DOHH2 (cell line): ENCODE data around the gene PPL.

Experiments
- H3F3A ChIP-seq: fragments of 200-600 bp; sonication (generic), shearing (Covaris generic); 2 replicates; pipeline ENCODE4 v1.6.0; 2016; ENCODE audit warnings: antibody characterized with exemption, mild to moderate bottlenecking; ENCODE audit not compliant: control insufficient read depth, insufficient read depth
- H3K27ac ChIP-seq: fragments of 200-600 bp; sonication (generic); 2 replicates; pipeline ENCODE4 v1.5.1; 2014; ENCODE audit warnings: low read depth, mild to moderate bottlenecking, low read length, moderate library complexity
- H3K27me3 ChIP-seq: fragments of 200-600 bp; sonication (generic); 2 replicates; pipeline ENCODE4 v1.6.1; 2014; ENCODE audit warnings: mild to moderate bottlenecking, low read length, mixed read lengths; ENCODE audit not compliant: control insufficient read depth
- H3K36me3 ChIP-seq: fragments of 200-600 bp; sonication (generic); 2 replicates; pipeline ENCODE4 v1.6.1; 2014; ENCODE audit warnings: mild to moderate bottlenecking, low read length, moderate library complexity, mixed read lengths; ENCODE audit not compliant: control insufficient read depth
- H3K4me1 ChIP-seq: fragments of 200-600 bp; sonication (generic); 2 replicates; pipeline ENCODE4 v1.6.1; 2014; ENCODE audit warnings: mild to moderate bottlenecking, low read length, mixed read lengths; ENCODE audit not compliant: control insufficient read depth
- H3K4me2 ChIP-seq: fragments of 200-600 bp; sonication (generic); 2 replicates; pipeline ENCODE4 v1.6.0; 2014; ENCODE audit warnings: mild to moderate bottlenecking, low read length, moderate library complexity
- H3K4me3 ChIP-seq: fragments of 200-600 bp; sonication (generic); 2 replicates; pipeline ENCODE4 v1.5.1; 2014; ENCODE audit warnings: mild to moderate bottlenecking, low read length, mixed read lengths
- H3K79me2 ChIP-seq: fragments of 200-600 bp; sonication (generic); 2 replicates; pipeline ENCODE4 v1.6.1; 2014; ENCODE audit warnings: mild to moderate bottlenecking, low read length, mixed read lengths; ENCODE audit not compliant: control insufficient read depth
- H3K9me2 ChIP-seq: fragments of 200-600 bp; sonication (generic); replicated peaks from 2 replicates; pipeline ENCODE4 v1.6.1; 2014; ENCODE audit warnings: mild to moderate bottlenecking, low read length, mixed read lengths; ENCODE audit not compliant: control insufficient read depth
- H3K9me3 ChIP-seq: fragments of 200-600 bp; sonication (generic); 2 replicates; pipeline ENCODE4 v1.6.1; 2014; ENCODE audit warnings: antibody characterized with exemption, low read length, mixed read lengths; ENCODE audit not compliant: control insufficient read depth, insufficient read depth
- H4K20me1 ChIP-seq: fragments of 200-600 bp; sonication (generic); 2 replicates; pipeline ENCODE4 v1.6.0; 2014; ENCODE audit warnings: low read depth, mild to moderate bottlenecking, antibody characterized with exemption, low read length, moderate library complexity; ENCODE audit not compliant: control insufficient read depth, insufficient read depth
- CTCF ChIP-seq: fragments of 200-600 bp; sonication (generic); IDR thresholded peaks from one replicate; pipeline ENCODE4 v1.5.1; 2014; ENCODE audit warnings: antibody characterized with exemption, mild to moderate bottlenecking, low read depth, low read length; ENCODE audit not compliant: poor library complexity, severe bottlenecking
- EZH2phosphoT487 ChIP-seq: fragments of 200-600 bp; sonication (generic); IDR thresholded peaks from 2 replicates; pipeline ENCODE4 v1.6.1; 2017; ENCODE audit warnings: borderline replicate concordance, mild to moderate bottlenecking, antibody characterized with exemption, low read length, moderate library complexity, mixed read lengths

PPL gene

GRCh38 chr16:4846901-4847773 is 89.8 kb downstream of the PPL start, which contains the start of the genes GLYR1 and UBN1:
Gene GLYR1, minus strand, starts transcription at chr16:4847288. Its CDS starts 23 bp downstream, at chr16:4847265.
Gene UBN1, plus strand, starts transcription at chr16:4847481. Its CDS starts 5,437 bp downstream, at chr16:4852918.
- Histone ChIP-seq H3K27me3 (no peaks in the 10 kb centered on the region), H3F3A (0 out of 2 replicates have a peak, but pooled peaks cover 2% of the 10 kb centered on the region), H3K27ac (peak within 1 kb of the TSS; percentile 53), H3K9me3 (no peaks in the 10 kb centered on the region), H3K4me1 (peaks cover 38% of the 10 kb centered on the region), H3K4me3 (peak within 1 kb of the TSS; percentile 91), H3K36me3 (peaks cover 55% of the 10 kb centered on the region), H3K9me2 (no peaks in the 10 kb centered on the region), H3K79me2 (peaks cover 87% of the 10 kb centered on the region), H4K20me1 (peaks cover 39% of the 10 kb centered on the region; the same call in 1 of the 2 replicates), H3K4me2 (peak within 1 kb of the TSS; percentile 88)
- TF ChIP-seq EZH2phosphoT487 (no peak), CTCF (no peak)

- no peaks in the 10 kb centered on the region for H3K27me3 ChIP-seq
- peaks cover 39% of the 10 kb centered on the region; the same call in 1 of the 2 replicates for H4K20me1 ChIP-seq
- no peaks in the 10 kb centered on the region for H3K9me3 ChIP-seq
- peaks cover 60% of the 10 kb centered on the region for H3K36me3 ChIP-seq
- no peaks in the 10 kb centered on the region for H3F3A ChIP-seq
- H3K4me3 ChIP-seq, result peak overlapping the region; percentile 91
- no peaks in the 10 kb centered on the region for H3K9me2 ChIP-seq
- peaks cover 81% of the 10 kb centered on the region for H3K79me2 ChIP-seq
- peak overlapping the region; percentile 86 for H3K4me2 ChIP-seq
- TF ChIP-seq EZH2phosphoT487 (no peak), CTCF (no peak)
- peak overlapping the region; percentile 51 for H3K27ac ChIP-seq
- peaks cover 38% of the 10 kb centered on the region for H3K4me1 ChIP-seq
Observed at GRCh38 chr16:4846503-4846900, 90.4 kb downstream of the PPL start.

GRCh38 chr16:4840984-4841383 is 96.0 kb downstream of the PPL start:
- peaks cover 47% of the 10 kb centered on the region for H3K79me2 ChIP-seq
- no peaks in the 10 kb centered on the region for H3K9me2 ChIP-seq
- no peaks in the 10 kb centered on the region for H3F3A ChIP-seq
- TF ChIP-seq EZH2phosphoT487, result no peak
- no peak for TF ChIP-seq CTCF
- H3K4me1 ChIP-seq, result peaks cover 8% of the 10 kb centered on the region
- H3K9me3 ChIP-seq, result no peaks in the 10 kb centered on the region
- peaks cover 87% of the 10 kb centered on the region for H3K36me3 ChIP-seq
- H3K27me3 ChIP-seq, result no peaks in the 10 kb centered on the region
- H4K20me1 ChIP-seq, result peaks cover 8% of the 10 kb centered on the region; the same call in 1 of the 2 replicates
- H3K4me3 ChIP-seq, result no peak overlapping the region
- no peak overlapping the region for H3K27ac ChIP-seq
- H3K4me2 ChIP-seq, result no peak overlapping the region
